Stimulated activated CD8-positive, alpha-beta memory T cell treated with anti-CD3 and anti-CD28 coated beads, Interleukin-7, amount 100 ng/mL, for 24 hours (primary cell): ENCODE data around the gene MYO1F.
"Not testable (repeated sequence)": the region's sequence is repeated elsewhere in the genome, so short reads cannot be mapped to it uniquely, and the experiment has no call there.

ENCODE experiments used
- DNase-seq: peaks from one replicate; pipeline ENCODE4 v3.0.0-alpha.2; 2020; ENCODE audit warnings: low read depth

MYO1F gene

DNA sequence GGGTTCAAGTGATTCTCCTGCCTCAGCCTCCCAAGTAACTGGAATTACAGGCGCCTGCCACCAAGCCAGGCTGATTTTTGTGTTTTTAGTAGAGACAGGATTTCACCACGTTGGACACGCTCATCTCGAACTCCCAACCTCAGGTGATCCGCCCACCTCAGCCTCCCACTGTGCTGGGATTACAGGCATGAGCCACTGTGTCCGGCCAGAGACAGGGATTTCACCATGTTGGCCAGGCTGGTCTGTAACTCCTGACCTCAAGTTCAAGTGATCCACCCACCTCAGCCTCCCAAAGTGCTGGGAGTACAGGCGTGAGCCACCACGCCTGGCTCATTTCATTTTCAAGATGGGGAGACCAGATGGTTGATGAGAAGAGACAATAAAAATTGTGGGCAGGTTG is 12.4 kb downstream of the MYO1F start:
- DNase-seq = not testable (repeated sequence)

DNA sequence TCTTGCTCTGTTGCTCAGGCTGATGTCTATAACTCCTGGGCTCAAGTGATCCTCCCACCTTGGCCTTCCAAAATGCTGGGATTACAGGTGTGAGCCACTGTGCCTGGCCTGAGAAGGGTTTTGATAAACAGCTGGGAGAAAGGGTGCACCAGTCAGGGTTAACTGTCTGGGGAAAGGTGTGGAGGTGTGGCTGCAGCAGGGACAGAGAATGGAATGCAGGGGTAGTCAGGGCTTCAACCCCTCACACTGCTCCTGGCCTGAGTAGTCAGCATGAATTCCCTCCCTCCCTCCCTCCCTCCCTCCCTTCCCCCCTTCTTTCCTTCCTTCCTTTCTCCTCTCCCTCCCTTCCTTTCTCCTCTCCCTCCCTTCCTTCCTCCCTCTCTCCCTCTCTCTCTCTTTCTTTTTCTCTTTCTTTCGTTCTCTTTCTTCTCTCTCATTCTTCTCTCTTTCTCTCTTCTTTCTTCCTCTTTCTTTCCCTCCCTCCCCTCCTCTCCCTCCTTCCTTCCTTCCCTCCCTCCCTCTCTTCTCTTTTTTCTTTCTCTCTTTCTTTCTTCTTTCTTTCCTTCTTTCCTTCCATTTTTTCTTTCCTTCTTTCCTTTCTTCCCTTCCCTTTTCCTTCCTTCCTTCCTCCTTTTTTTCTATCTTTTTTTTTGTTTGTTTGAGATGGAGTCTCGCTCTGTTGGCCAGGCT is 16.0 kb downstream of the MYO1F start:
- DNase-seq = no peak

DNA sequence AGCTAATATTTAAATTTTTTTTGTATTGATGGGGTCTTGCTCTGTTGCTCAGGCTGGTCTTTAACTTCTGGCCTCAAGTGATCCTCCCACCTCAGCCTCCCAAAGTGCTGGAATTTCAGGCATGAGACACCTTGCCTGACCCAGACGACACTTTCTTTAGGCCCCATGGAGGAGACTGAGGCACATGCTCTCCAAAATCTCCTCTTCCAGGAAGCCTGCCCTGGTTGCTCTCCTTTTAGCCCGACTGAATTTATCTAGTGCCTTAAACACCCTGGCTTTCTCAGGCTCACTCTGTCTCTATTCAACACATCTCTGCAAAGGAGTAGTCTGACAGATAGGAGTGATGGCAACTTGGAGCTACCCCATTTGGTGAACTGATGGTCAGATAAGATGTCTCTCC is 18.9 kb downstream of the MYO1F start:
- DNase-seq = no peak

DNA sequence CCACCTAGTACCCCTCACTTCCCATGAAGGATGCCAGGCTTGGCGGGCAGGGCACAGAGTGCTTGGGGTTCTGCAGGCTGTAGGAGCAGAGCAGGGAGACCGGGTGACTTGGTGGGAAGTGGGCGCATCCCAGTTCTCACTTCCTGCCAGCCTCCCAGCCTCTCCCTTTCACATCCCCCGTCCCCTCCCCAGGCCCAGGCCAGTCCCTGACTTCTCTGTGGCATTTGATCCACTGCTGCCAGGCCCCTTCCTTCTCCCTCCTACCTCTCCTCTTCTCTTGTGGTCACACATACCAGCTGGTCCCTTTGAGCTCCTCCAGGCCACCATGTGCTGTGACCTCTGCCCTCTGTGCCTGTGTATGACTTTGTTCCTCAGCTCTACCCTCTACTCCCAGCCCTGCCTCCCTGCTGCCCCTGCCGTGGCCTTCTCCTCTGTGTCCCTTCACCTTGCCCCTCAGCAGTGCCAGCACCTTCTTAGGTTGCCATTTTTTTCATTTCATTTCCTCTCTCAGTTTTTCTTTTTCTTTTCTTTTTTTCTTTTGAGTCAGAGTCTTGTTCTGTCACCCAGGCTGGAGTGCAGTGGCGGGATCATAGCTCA is 19.5 kb downstream of the MYO1F start:
- DNase-seq = no peak

DNA sequence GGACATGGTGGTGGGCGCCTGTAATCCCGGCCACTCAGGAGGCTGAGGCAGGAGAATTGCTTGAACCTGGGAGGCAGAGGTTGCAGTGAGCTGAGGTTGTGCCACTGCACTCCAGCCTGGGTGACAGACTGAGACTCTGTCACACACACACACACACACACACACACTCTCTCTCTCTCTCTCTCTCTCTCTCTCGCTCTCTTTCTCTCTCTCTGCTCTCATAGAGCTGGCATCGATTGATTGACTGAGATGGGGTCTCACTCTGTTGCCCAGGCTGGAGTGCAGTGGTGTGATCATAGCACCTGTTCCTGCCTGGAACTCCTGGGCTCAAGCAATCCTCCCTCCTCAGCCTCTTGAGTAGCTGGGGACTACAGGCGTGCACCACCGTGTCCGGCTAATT is 23.5 kb downstream of the MYO1F start:
- DNase-seq = not testable (repeated sequence)

DNA sequence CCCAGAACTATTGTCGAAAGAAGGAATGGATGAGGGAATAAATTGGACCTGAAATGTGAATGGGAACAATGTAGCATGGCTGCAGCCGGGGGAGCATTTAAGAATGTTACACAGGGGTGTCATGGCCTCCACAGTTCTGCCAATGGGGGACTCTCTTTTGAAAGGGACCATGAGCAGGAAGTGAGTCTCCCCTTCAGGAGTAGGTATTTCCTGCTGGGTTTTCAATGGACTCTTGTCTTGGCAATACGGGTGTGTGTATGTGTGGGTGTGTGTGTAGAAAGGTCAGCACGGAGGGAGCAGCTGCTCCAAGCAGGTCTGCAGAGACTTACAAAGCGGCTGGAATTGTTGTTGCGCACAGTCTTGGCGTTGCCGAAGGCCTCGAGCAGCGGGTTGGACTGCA is 24.4 kb downstream of the MYO1F start:
- no peak for DNase-seq

DNA sequence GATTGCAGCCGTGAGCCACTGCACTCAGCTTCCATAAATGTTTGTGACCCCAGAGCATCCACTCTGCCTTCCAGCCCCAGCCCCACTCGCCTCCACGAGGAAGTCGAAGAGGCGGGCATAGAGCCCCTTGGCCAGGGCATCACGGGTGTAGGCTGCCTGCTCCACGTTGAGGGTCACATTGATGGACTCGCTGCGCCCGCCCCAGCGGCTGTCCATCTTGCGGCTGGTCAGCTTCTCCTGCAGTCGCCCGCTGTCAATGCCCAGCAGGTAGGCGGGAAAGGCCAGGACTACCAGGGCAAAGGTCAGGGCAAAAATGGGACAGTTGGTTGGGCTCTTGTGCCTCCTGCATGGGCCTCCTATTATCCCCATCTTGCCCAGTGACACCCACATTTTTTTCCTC is 27.2 kb downstream of the MYO1F start:
- no peak for DNase-seq

DNA sequence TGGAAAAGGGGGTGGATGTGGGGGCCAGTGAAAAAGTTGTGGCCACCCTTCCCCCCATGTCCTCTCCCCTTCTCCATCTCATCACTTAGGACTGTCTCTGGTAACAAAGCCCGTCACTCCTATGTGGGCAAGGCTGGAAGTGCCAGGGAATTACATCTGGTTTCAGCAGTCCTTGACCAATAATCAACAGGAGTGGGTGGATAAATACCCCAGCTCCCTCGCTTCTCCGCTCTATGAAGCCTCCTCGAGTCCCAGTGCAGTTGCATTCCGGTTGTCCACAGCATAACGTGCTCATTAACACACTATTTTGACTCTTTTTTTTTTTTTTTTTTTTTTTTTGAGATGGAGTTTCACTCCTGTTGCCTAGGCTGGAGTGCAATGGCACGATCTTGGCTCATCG is 31.5 kb downstream of the MYO1F start:
- DNase-seq = no peak

DNA sequence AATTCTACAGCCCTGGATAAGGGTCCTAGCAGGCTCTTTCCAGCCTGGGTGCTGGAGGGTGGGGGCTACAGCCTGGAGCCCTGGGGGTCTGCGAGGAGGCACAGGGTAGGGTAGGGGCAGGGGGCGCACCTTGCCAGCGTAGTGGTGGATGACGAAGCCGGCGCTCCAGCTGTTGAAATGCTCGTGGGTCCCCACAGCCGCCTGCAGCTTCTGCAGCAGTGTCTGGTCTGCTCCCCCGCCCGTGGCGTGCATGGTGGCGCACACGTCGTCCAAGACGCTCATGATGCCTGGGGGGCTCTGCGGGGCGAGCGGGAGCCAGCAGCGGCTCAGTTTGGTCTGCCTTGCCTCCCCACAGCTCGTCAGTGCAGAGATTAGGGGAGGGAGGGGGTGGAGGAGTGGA is 33.1 kb downstream of the MYO1F start:
- no peak for DNase-seq

DNA sequence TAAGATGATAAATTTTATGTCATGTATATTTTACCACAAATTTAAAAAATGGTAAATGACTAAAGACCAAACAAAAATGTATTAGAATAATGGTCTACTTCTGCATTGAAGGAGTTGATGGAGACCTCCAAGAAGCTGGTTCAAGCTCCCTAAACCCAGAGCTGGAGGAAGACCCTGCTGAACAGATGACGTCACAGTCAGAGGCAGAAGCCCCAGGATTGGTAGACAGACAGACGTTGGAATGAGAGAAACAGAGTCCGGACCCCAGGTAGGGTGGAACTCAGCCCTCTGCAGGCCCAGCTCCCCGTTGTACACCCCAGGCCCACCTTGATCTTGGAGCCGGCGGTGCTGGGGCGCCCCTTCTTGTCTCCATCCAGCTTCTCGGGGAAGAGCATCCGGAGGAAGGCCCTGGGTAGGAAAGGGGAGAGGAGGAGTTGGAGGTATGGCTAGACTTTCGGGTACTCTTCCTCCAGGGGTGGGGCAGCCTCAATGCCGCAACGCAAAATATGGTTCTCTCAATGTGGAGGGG is 37.6 kb downstream of the MYO1F start:
- DNase-seq = no peak

DNA sequence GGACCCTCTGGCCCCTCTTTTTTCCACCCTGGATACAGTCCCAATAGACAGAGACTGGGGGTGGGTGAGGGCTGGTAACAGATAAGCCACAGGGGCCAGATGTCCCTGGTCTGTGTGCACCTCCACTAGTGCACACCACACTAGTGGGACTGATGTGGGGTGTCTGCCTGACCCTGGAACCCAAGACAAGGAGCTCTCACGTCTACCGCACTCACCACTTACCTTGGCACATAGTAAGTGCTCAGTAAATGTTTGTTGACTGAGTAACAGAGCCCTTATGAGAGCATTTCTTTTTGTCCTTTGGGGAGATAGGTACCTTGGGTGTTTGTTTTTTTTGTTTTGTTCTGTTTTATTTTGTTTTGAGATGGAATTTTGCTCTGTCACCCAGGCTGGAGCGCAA is 40.1 kb downstream of the MYO1F start:
- DNase-seq = no peak

DNA sequence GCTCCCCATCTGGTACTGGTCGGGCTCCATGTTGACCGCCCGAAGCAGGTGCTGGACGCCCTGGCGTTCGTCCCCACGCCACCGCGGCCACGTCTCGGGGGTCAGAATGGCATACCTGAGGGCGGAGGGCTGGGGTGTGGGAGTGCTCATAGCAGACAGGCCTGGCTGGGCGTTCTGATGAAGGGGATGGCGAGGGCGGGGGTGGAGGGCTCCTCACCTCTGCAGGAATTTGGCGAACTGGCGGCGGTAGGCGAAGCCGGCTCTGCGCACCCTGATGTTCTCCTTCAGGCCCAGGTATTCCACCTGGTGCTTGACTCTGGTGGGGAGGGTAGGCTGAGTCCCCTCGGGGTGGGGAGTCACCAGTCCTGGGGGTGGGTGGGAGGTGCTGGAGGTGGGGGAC is 41.0 kb downstream of the MYO1F start:
- no peak for DNase-seq

DNA sequence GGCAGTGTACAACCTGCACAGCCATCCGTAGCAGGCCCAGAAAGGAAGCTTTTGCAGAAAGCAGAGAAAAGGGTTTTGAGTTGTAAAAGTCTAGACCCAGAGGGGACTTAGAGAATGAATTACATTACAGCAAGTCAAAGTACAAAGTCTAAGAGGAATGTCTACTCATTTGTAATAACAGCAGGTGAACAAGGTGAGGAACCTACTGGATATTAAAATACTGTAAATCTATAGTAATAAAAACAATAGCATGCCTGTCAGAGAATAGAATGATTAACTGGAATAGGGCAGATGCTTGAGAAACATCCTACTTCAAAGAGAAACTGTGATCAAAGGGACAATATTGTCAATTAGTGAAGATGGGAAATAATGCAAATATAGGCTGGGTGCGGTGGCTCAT is 45.0 kb downstream of the MYO1F start:
- DNase-seq = no peak

DNA sequence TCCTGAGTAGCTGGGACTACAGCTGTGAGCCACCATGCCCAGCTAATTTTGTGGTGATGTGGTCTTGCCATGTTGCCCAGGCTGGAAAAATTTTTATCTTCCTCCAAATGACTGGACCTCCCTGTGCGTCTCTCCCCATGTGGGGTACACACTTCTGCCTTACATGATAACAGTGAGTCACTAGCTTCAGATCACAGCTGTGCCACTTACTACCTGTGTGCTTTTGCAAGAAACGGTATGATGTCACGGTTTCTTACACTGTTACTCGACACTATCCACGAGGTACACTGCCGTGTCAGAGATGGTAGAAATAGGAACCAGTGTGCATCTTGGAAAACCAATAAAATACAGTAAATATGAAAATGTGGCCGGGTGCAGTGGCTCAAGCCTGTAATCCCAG is 45.8 kb downstream of the MYO1F start:
- DNase-seq = no peak

DNA sequence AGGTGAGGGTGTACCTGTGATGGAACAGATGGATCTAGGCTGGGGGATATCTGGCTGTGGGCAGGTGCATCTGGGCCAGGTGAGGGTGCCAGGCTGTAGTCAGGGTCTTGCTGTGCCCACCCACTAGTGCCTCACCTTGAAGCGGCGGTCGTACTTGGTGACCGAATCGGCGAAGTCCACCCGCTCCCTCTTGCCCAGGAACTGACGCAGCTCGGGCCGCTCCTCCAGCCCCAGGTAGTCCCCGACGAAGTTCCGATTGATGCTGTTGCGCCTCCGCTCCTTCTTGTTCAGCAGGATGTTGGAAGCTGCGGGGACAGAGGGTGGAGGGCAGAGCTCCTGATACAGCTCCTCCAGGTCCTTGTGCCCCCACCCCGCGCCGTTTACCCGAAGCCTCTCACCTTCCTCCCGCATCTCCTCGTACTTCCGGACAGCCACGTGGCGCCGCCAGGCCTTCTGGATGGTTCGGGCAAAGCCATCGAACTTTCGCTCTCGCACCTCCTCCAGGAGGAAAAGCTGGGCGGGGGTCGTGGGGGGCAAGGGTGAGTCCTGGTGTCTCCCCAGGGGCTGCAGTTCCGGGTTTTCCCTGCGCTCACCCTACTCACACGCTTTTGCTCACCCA is 47.1 kb downstream of the MYO1F start:
- DNase-seq = no peak

DNA sequence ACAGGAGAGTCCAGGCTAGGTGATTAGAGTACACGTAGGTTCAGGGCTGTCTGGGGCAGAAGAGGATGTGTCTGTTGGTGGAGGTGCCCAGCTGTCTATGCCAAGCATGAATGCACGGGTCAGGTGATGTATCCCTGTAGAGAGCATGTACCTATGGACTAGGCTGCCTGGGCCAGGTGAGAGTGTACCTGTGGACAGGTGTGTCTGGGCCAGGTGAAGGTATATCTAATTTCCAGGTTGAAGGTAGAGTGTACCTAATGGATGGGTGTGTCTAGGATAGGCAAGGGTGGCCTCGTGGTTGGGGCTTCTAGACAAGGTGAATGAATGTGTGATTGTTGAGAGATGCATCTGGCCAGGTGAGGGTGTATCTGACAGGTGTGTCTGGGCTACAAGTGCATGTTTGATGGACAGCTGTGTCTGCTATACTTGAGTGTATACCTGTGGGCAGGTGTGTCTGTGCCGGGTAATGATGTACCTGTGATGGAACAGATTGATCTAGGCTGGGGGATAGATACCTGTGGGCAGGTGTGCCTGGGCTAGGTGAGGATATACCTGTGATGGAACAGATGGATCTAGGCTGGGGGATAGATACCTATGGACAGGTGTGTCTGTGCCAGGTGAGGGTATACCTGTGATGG is 47.8 kb downstream of the MYO1F start:
- DNase-seq = no peak

DNA sequence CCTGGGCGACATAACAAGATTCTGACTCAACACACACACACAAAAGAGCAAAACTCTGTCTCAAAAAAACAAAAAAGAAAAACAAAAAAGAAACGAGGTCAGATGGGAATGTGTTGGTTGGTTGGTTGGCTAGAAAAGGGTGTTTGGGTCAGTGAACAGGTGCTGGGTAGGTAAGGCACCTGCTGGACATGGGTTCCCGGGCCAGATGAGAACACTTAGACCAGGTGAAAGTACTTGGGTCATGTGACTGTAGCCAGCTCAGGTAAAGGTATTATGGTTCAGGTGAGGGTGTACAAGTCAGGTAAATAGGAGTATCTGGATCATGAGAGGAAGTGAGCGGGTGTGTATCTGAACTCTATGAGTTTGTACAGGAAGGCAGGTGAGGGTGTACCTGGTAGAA is 48.7 kb downstream of the MYO1F start:
- no peak for DNase-seq

DNA sequence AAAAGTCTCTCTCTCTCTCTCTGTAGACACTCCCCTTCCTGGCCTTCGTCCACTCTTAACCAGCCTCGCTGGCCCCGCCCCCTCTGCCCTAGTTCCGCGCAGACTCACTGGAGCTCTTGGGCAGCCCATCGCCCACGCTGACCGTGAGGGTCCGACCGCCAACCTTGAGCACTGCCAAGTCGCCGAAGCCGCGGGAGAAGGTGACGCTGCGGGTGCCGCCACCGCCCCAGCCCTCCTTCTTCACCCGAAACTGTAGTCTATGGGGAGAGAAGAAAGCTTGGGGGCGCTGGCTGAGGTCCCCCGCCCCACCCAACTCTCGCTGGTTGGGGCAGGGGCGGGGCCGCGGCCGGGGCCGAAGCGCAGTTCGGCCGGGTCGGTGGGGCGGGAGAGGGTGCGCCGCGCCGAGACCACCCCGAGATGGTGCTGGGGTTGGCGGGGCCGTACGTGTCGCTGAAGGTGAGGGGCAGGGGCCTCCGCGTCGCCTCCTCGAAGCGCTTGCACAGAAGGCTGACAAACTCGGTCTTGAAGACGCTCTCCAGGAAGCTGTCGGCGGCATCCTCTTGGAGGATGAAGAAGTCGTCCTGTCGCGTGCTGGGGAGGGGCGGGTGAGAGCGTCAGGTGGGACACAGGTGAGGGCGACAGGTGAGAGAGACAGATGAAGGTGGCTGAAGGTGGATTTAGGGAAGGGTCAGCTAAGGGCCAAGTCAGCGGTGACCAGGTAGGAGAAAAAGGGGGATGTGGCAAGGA is 50.7 kb downstream of the MYO1F start:
- DNase-seq = no peak

DNA sequence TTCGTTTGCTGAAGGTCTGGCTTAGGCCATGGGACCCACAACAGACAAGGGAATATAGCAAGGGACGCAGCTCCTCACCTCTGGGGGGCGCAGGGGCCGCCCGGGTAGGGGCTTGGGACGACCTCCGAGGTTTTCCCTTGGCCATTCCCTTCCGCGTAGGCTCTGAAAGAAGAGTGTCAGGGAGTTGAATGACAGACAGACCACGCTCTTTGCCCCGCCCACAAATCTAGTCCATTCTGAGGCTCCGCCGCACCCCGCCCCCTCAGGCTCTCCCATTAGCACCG is 51.9 kb downstream of the MYO1F start:
- no peak for DNase-seq

DNA sequence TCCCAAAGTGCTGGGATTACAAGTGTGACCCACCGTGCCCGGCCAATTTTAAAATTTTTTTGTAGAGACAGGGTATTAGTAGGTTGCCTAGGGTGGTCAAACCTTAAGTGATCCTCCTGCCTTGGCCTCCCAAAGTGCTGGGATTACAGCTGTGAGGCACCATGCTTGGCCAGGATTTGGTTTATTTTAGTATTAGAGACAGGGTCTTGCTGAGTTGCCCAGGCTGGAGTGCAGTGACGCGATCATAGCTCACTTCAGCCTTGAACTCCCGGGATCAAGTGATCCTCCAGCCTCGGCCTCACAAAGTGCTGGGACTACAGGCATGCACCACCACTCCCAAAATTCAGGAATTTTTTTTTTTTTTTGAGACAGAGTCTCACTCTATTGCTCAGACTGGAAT is 57.9 kb downstream of the MYO1F start:
- no peak for DNase-seq

DNA sequence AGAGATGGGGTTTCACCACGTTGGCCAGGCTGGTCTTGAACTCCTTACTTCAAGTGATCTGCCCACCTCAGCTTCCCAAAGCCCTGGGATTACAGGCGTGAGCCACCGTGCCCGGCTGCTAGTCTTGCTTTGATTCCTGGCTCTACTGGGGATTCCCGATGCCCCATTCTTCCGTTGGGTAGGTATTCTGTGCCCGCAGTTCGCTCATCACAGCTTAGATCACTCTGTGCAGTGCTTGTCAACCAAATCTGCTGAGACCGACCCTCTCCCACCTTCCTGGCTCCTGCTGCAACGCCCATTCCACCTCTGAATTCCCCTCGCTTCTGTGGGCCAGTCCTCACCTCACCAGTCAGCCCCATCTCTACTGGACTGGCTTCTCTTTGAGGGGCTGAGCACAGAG is 58.7 kb downstream of the MYO1F start:
- DNase-seq = no peak

DNA sequence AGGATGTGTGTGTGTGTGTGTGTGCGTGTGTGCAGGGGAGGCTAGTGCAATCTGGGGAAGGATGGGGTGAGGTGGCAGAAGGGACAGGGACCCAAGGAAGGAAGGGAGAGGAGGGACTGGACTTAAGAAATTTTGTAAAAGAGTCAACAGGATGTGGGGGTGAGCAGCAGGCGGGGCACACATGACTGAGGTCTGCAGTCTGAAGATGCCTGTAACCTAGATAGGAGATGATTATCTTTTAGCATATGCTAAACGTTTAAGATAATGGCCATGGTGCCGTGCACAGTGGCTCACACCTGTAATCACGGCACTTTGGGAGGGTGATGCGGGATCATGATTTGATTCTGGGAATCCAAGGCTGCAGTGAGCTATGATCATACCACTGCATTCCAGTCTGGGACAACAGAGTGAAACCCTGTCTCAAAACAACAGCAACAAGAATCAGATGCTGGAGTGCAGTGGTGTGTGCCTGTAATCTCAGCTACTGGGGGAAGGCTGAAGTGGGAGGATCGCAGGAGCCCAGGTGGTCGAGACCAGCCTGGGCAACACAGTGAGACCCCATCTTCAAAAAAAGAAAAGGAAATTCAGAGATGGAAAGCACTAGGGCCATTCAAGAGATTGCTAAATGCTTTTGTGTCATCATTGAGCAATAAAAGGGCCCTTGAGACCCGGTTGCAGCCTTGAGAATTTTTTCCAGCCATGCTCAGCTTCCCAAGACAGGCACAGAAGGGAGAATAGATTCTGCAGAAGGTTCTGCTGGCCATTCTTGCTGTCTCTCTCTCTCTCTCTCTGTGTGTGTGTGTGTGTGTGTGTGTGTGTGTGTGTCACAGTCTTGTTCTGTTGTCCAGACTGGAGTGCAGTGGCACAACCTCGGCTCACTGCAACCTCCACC is 59.4 kb downstream of the MYO1F start:
- DNase-seq = no peak
